CD4-positive, alpha-beta T cell treated with Interleukin-4 for 4 hours (primary cell): ENCODE data around the gene CYREN.
"Not testable (repeated sequence)": the region's sequence is repeated elsewhere in the genome, so short reads cannot be mapped to it uniquely, and the experiment has no call there.

Source experiments
- DNase-seq: peaks from one replicate; pipeline ENCODE4 v3.0.0-alpha.2; 2020

Gene CYREN

GRCh38 chr7:135170274-135170997 is at the start of gene CYREN:
Gene CYREN, minus strand, starts transcription at chr7:135170707. Its CDS starts 1,785 bp downstream, at chr7:135168922.
- DNase-seq: peak; percentile 88

- no peak for DNase-seq
Measured at GRCh38 chr7:135217645-135218509, 47.4 kb upstream of the CYREN start.

- DNase-seq: no peak
Measured at GRCh38 chr7:135215698-135216097, 45.2 kb upstream of the CYREN start.

- no peak for DNase-seq
Measured at GRCh38 chr7:135215180-135215579, 44.7 kb upstream of the CYREN start.

GRCh38 chr7:135213831-135214230 is 43.3 kb upstream of the CYREN start:
- no peak for DNase-seq

GRCh38 chr7:135211946-135212685 is 41.6 kb upstream of the CYREN start:
- DNase-seq: not testable (repeated sequence)

- peak; percentile 95 for DNase-seq
Measured at GRCh38 chr7:135211179-135211945, 40.9 kb upstream of the CYREN start, which contains the start of gene WDR91. Gene WDR91, minus strand, starts transcription at chr7:135211526. Its CDS starts 24 bp downstream, at chr7:135211502.

GRCh38 chr7:135210888-135211178 is 40.3 kb upstream of the CYREN start:
- peak; percentile 10 for DNase-seq

GRCh38 chr7:135209225-135209834 is 38.8 kb upstream of the CYREN start:
- DNase-seq: no peak

GRCh38 chr7:135208102-135208793 is 37.7 kb upstream of the CYREN start:
- DNase-seq: no peak

- DNase-seq: no peak
Measured at GRCh38 chr7:135207406-135208101, 37.0 kb upstream of the CYREN start.

GRCh38 chr7:135206941-135207391 is 36.5 kb upstream of the CYREN start:
- DNase-seq: no peak

- no peak for DNase-seq
Measured at GRCh38 chr7:135205850-135206249, 35.3 kb upstream of the CYREN start.

GRCh38 chr7:135204876-135205275 is 34.4 kb upstream of the CYREN start:
- no peak for DNase-seq

- no peak for DNase-seq
Measured at GRCh38 chr7:135204341-135204749, 33.8 kb upstream of the CYREN start.

- no peak for DNase-seq
Measured at GRCh38 chr7:135201350-135201749, 30.8 kb upstream of the CYREN start.

GRCh38 chr7:135200821-135201331 is 30.4 kb upstream of the CYREN start:
- DNase-seq: no peak

- DNase-seq: no peak
Measured at GRCh38 chr7:135199439-135199838, 28.9 kb upstream of the CYREN start.

GRCh38 chr7:135197906-135198655 is 27.6 kb upstream of the CYREN start:
- DNase-seq: no peak

- DNase-seq: no peak
Measured at GRCh38 chr7:135197343-135197742, 26.8 kb upstream of the CYREN start.
